Measurements from ENCODE around the gene CD27.

GRCh38 chr12:6472491-6472890 is 27.7 kb downstream of the CD27 start:
- TF ChIP-seq POLR2A (IDR thresholded peaks at IDR 0.05) (no peak), CTCF (IDR thresholded peaks at IDR 0.05) (no peak)
